Activated naive CD4-positive, alpha-beta T cell treated with anti-CD3 and anti-CD28 coated beads for 36 hours (primary cell): ENCODE data around the gene OR5AR1. TPM values are rescaled to one million over a fixed set of nuclear protein-coding genes. Genes with fewer than 3 reads are reported as not detected.
"Not testable (repeated sequence)": the region's sequence is repeated elsewhere in the genome, so short reads cannot be mapped to it uniquely, and the experiment has no call there.

Experiments used
- CTCF ChIA-PET: fragments of 350-600 bp; sonication (Branson Sonifier 250); formaldehyde crosslinking; loops from one replicate; lab custom pipeline; 2021; ENCODE audit warnings: antibody characterized with exemption; lab: Charles Lee
- DNase-seq: peaks from one replicate; pipeline ENCODE4 v3.0.0-alpha.2; 2020
- H3K27ac Mint-ChIP-seq: one replicate; pipeline ENCODE4 v1.8.0; 2021; ENCODE audit warnings: mild to moderate bottlenecking, mixed read lengths
- H3K27me3 Mint-ChIP-seq: one replicate; pipeline ENCODE4 v1.8.0; 2021; ENCODE audit warnings: low read depth, mixed read lengths
- H3K36me3 Mint-ChIP-seq: one replicate; pipeline ENCODE4 v1.8.0; 2021; ENCODE audit warnings: low read depth, mixed read lengths
- H3K4me1 Mint-ChIP-seq: one replicate; pipeline ENCODE4 v1.8.0; 2021; ENCODE audit warnings: low read depth, mixed read lengths
- H3K4me3 Mint-ChIP-seq: one replicate; pipeline ENCODE4 v1.8.0; 2021; ENCODE audit warnings: mild to moderate bottlenecking, moderate library complexity, mixed read lengths
- H3K9me3 Mint-ChIP-seq: one replicate; pipeline ENCODE4 v1.8.0; 2021; ENCODE audit warnings: mixed read lengths
- intact Hi-C: fragments of 100-400 bp; cut with micrococcal nuclease; formaldehyde crosslinking; loops from one replicate; pipeline ENCODE4 v1.15.1; 2023
- total RNA-seq, 2 experiments: library from RNA; stranded (reverse); gene quantifications; one replicate each; pipeline ENCODE4 v1.2.3, GENCODE V29; 2021

OR5AR1 gene
- not detected for total RNA-seq

GRCh38 chr11:56663386-56663785, at the start of gene OR5AR1:
Gene OR5AR1, plus strand, starts transcription at chr11:56663686. Its CDS starts 0 bp downstream, at chr11:56663686.
- no peaks in the 10 kb centered on the region for H3K36me3 Mint-ChIP-seq
- CTCF ChIA-PET = no interaction called here
- no peak for DNase-seq
- peaks cover 3% of the 10 kb centered on the region for H3K9me3 Mint-ChIP-seq
- intact Hi-C loops = no loop called here
- H3K27ac Mint-ChIP-seq = no peak within 1 kb of the TSS
- H3K27me3 Mint-ChIP-seq = no peaks in the 10 kb centered on the region
- H3K4me3 Mint-ChIP-seq = no peak within 1 kb of the TSS
- no peaks in the 10 kb centered on the region for H3K4me1 Mint-ChIP-seq

- no peaks in the 10 kb centered on the region for H3K27me3 Mint-ChIP-seq
- no peaks in the 10 kb centered on the region for H3K9me3 Mint-ChIP-seq
- no peaks in the 10 kb centered on the region for H3K4me1 Mint-ChIP-seq
- no peak overlapping the region for H3K27ac Mint-ChIP-seq
- intact Hi-C loops = loop anchor here (1.0 to 2.0 kb wide), 2 partner anchors 159 to 624 kb away; no protein-coding TSS in a partner anchor
- CTCF ChIA-PET = interaction anchor here (1.4 kb wide), 1 partner anchor 158 kb away, joined by 3 read pairs; no protein-coding TSS in a partner anchor
- no peak overlapping the region for H3K4me3 Mint-ChIP-seq
- no peaks in the 10 kb centered on the region for H3K36me3 Mint-ChIP-seq
- peak; percentile 11 for DNase-seq
These were observed 38.8 kb upstream of the OR5AR1 start for GRCh38 chr11:56624661-56625110.

- no peaks in the 10 kb centered on the region for H3K27me3 Mint-ChIP-seq
- no peak overlapping the region for H3K27ac Mint-ChIP-seq
- no peaks in the 10 kb centered on the region for H3K4me1 Mint-ChIP-seq
- CTCF ChIA-PET = interaction anchor here (1.4 kb wide), 1 partner anchor 157 kb away, joined by 3 read pairs; no protein-coding TSS in a partner anchor
- intact Hi-C loops = loop anchor here (2.0 kb wide), 1 partner anchor 623 kb away; no protein-coding TSS in a partner anchor
- no peaks in the 10 kb centered on the region for H3K36me3 Mint-ChIP-seq
- H3K9me3 Mint-ChIP-seq = no peaks in the 10 kb centered on the region
- H3K4me3 Mint-ChIP-seq = no peak overlapping the region
- DNase-seq = no peak
These were observed 37.5 kb upstream of the OR5AR1 start for GRCh38 chr11:56625946-56626345.

DNA sequence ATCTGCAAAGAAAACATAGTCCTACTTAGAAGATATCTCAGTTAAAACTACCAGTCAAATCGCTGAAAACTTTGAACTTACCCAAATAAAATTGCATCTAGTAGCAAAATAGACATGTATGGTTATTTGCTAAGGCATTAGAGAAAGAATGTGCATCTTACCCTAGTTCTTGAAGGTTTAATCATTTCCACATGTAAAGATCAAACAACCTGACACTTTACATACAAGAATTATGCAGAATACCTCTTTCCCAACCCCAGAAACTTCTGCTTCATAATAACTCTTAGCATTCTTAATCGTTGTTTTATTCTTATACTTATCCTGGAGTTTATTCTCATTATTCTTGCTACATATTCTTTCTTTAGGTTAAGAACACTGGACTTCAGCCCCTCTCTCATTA, 31.2 kb upstream of the OR5AR1 start:
- Mint-ChIP-seq H3K9me3 (peaks cover 5% of the 10 kb centered on the region), H3K36me3 (no peaks in the 10 kb centered on the region), H3K4me3 (no peak overlapping the region), H3K27ac (no peak overlapping the region), H3K4me1 (no peaks in the 10 kb centered on the region), H3K27me3 (no peaks in the 10 kb centered on the region)
- DNase-seq = no peak
- CTCF ChIA-PET = no interaction called here
- intact Hi-C loops = no loop called here

DNA sequence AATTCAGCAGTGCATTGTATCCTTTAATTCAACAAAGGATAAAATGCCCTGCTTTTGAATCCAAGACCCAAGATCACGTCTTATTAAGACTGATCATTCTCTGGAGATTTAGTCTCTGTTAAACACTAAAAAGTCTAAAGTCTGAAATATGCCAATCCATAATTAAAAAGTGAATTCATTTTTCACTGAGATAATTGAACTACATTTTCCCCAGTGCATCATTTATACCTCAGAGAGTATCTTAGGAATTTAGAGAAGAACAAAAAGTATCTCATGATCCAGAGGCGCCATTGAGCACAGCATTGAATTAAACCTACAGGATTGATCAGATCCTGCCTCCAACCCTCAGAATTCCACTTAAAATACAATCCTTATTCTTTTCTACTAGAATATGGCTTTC, 26.6 kb upstream of the OR5AR1 start:
- DNase-seq = no peak
- Mint-ChIP-seq H3K4me3 (no peak overlapping the region), H3K4me1 (no peaks in the 10 kb centered on the region), H3K27me3 (no peaks in the 10 kb centered on the region), H3K27ac (no peak overlapping the region), H3K9me3 (peaks cover 4% of the 10 kb centered on the region), H3K36me3 (no peaks in the 10 kb centered on the region)
- CTCF ChIA-PET = no interaction called here
- intact Hi-C loops = no loop called here

- no peaks in the 10 kb centered on the region for H3K4me1 Mint-ChIP-seq
- H3K4me3 Mint-ChIP-seq = no peak overlapping the region
- DNase-seq = no peak
- H3K36me3 Mint-ChIP-seq = no peaks in the 10 kb centered on the region
- no peaks in the 10 kb centered on the region for H3K27me3 Mint-ChIP-seq
- CTCF ChIA-PET = no interaction called here
- no peak overlapping the region for H3K27ac Mint-ChIP-seq
- peaks cover 3% of the 10 kb centered on the region for H3K9me3 Mint-ChIP-seq
- intact Hi-C loops = no loop called here
These were observed 26.0 kb upstream of the OR5AR1 start for GRCh38 chr11:56637500-56637899.

- CTCF ChIA-PET = no interaction called here
- Mint-ChIP-seq H3K4me3 (no peak within 1 kb of the TSS), H3K27ac (no peak within 1 kb of the TSS), H3K9me3 (no peaks in the 10 kb centered on the region), H3K27me3 (no peaks in the 10 kb centered on the region), H3K36me3 (no peaks in the 10 kb centered on the region), H3K4me1 (no peaks in the 10 kb centered on the region)
- DNase-seq = no peak
- intact Hi-C loops = no loop called here
These were observed 21.1 kb upstream of the OR5AR1 start, which contains the start of gene OR5AP2 for GRCh38 chr11:56642339-56642738. Gene OR5AP2, minus strand, starts transcription at chr11:56642439. Its CDS starts 0 bp downstream, at chr11:56642439.

- Mint-ChIP-seq H3K9me3 (peaks cover 13% of the 10 kb centered on the region), H3K27ac (no peak overlapping the region), H3K4me3 (no peak overlapping the region), H3K36me3 (no peaks in the 10 kb centered on the region), H3K4me1 (no peaks in the 10 kb centered on the region), H3K27me3 (no peaks in the 10 kb centered on the region)
- intact Hi-C loops = no loop called here
- no peak for DNase-seq
- CTCF ChIA-PET = no interaction called here
These were observed 3.7 kb upstream of the OR5AR1 start for GRCh38 chr11:56659755-56660154.

- no peaks in the 10 kb centered on the region for H3K27me3 Mint-ChIP-seq
- H3K27ac Mint-ChIP-seq = no peak overlapping the region
- DNase-seq = no peak
- H3K4me3 Mint-ChIP-seq = no peak overlapping the region
- no peaks in the 10 kb centered on the region for H3K36me3 Mint-ChIP-seq
- H3K9me3 Mint-ChIP-seq = no peaks in the 10 kb centered on the region
- intact Hi-C loops = no loop called here
- CTCF ChIA-PET = interaction anchor here (0.6 kb wide), 1 partner anchor 778 kb away, joined by 4 read pairs; no protein-coding TSS in a partner anchor
- H3K4me1 Mint-ChIP-seq = no peaks in the 10 kb centered on the region
These were observed 7.5 kb downstream of the OR5AR1 start for GRCh38 chr11:56670984-56671383.

DNA sequence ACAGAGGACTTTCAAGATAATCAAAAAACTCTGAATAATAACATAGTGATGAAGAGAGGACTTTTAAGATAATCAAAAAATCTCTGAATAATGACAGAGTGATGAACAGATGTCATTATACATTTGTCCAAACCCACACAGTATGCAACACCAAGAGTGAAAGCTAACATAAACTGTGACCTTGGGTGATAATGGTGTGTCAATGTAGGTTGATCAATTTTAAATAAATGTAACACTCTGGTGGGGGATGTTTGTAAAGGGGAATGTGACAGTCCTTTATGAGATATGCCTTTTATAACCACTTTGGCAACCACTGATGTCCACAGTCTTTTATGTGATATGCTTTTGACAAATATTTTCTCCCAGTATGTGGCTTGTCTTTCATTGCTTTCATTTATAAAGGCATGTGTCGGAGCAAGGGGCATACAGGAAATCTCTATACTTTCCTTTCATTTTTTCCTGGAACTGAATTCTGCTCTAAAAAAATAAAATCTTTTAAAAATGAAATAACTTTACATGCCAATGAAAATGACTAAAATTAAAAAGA, 25.1 kb downstream of the OR5AR1 start:
- no peak overlapping the region for H3K4me3 Mint-ChIP-seq
- H3K27me3 Mint-ChIP-seq = no peaks in the 10 kb centered on the region
- no peak for DNase-seq
- peaks cover 4% of the 10 kb centered on the region for H3K9me3 Mint-ChIP-seq
- intact Hi-C loops = no loop called here
- H3K4me1 Mint-ChIP-seq = no peaks in the 10 kb centered on the region
- H3K36me3 Mint-ChIP-seq = no peaks in the 10 kb centered on the region
- CTCF ChIA-PET = no interaction called here
- no peak overlapping the region for H3K27ac Mint-ChIP-seq

GRCh38 chr11:56691179-56691578, 27.7 kb downstream of the OR5AR1 start:
- CTCF ChIA-PET, H3K4me3 Mint-ChIP-seq, H3K27me3 Mint-ChIP-seq, H3K27ac Mint-ChIP-seq, DNase-seq, H3K36me3 Mint-ChIP-seq, H3K4me1 Mint-ChIP-seq, H3K9me3 Mint-ChIP-seq, intact Hi-C loops: not testable (repeated sequence)

GRCh38 chr11:56693428-56693827, 29.9 kb downstream of the OR5AR1 start:
- H3K4me3 Mint-ChIP-seq = no peak overlapping the region
- CTCF ChIA-PET = no interaction called here
- no peaks in the 10 kb centered on the region for H3K4me1 Mint-ChIP-seq
- intact Hi-C loops = no loop called here
- no peak for DNase-seq
- H3K36me3 Mint-ChIP-seq = no peaks in the 10 kb centered on the region
- H3K27ac Mint-ChIP-seq = no peak overlapping the region
- no peaks in the 10 kb centered on the region for H3K9me3 Mint-ChIP-seq
- H3K27me3 Mint-ChIP-seq = no peaks in the 10 kb centered on the region

GRCh38 chr11:56698795-56699194, 35.3 kb downstream of the OR5AR1 start, which contains the start of gene OR9G1:
Gene OR9G1, plus strand, starts transcription at chr11:56699095. Its CDS starts 1,293 bp downstream, at chr11:56700388.
- Mint-ChIP-seq H3K36me3 (no peaks in the 10 kb centered on the region), H3K4me1 (no peaks in the 10 kb centered on the region), H3K27ac (no peak within 1 kb of the TSS), H3K4me3 (no peak within 1 kb of the TSS), H3K27me3 (no peaks in the 10 kb centered on the region), H3K9me3 (peaks cover 5% of the 10 kb centered on the region)
- intact Hi-C loops = no loop called here
- no peak for DNase-seq
- CTCF ChIA-PET = no interaction called here
